HT1080 (cell line): ENCODE results near the gene KCTD21. TPM values are rescaled to one million over a fixed set of nuclear protein-coding genes. Genes with fewer than 3 reads are reported as not detected.

ENCODE experiments used
- DNase-seq: peaks from one replicate; pipeline ENCODE4 v3.0.0-alpha.2; 2015; ENCODE audit warnings: low read depth
- small RNA-seq: library from RNA; depleted of rRNA; stranded (forward); fragments of <200 nt; gene quantifications from one replicate; pipeline ENCODE3, GENCODE V24; 2014
- total RNA-seq: library from RNA; depleted of rRNA; stranded (reverse); fragments of >200 nt; shearing (Covaris generic); gene quantifications from 2 replicates; pipeline ENCODE4 v1.2.3, GENCODE V29; 2014; rRNA removed

KCTD21 gene
- total RNA-seq, 1 experiment from 2014 or later = 7.5 TPM

DNA sequence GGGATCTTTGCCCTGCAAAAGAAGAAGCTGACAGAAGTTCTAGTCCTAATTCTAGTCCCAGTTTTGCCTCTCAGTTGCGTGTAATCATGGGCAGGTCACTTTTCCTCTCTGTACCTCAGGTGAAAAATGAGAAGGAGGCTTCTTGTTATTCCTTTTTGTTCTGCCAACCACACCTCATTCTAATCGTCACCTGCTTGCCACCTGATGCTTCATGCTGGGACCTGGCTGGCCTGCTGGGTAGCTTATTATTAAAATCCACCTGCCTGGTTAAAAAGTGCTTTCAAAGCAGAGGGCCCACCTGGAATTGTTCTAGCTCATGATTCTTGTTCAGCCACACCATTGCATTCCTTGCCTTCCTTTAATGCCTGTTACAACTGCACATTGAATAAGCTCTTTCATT is 40.6 kb downstream of the KCTD21 start:
- DNase-seq = no peak

DNA sequence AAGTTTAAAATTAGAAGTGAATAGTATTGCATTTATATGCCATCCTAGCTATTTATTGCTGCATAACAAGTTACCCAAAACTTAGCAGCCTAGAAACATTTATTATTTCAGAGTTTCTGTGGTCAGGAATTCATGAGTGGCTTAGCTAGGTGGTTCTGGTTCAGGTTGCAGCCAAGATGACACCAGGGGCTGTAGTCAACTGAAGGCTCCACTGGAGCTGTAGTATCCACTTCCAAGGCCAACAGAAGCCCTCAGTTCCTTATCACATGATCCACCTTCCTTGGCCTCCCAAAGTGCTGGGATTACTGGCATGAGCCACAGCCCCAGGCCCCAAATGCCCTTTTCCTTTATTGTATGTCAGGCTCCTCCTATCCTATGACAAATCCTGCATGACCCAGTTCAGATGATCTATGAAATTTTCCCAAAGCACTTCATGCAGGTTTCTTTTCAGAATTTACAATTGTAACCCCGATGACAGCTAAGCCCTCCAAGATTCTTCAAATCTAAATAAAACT is 42.9 kb downstream of the KCTD21 start:
- DNase-seq = no peak

DNA sequence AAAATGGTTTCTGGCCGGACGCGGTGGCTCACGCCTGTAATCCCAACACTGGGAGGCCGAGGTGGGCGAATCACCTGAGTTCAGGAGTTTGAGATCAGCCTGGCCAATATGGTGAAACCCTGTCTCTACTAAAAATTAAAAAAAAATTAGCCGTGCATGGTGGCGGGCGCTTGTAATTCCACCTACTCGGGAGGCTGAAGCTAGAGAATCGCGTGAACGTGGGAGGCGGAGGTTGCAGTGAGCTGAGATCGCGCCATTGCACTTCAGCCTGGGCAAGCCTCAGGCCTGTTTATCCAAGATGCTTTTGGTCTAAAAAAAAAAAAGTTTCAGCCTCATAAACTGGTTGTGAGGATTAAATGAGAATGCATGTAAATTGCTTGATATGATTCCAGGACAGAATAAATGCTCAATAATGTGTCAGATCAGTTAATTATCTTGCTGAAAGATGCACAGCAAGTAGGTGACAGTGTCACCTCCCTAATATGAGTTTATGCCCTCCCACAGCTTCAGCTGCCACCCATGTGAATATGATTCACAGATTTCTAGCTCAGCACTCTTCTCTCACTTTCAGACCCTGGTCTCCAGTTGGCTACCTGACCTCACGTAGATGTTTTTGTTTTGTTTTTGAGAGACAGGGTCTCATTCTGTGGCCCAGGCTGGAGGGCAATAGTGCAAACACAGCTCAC is 47.9 kb downstream of the KCTD21 start:
- DNase-seq = no peak

DNA sequence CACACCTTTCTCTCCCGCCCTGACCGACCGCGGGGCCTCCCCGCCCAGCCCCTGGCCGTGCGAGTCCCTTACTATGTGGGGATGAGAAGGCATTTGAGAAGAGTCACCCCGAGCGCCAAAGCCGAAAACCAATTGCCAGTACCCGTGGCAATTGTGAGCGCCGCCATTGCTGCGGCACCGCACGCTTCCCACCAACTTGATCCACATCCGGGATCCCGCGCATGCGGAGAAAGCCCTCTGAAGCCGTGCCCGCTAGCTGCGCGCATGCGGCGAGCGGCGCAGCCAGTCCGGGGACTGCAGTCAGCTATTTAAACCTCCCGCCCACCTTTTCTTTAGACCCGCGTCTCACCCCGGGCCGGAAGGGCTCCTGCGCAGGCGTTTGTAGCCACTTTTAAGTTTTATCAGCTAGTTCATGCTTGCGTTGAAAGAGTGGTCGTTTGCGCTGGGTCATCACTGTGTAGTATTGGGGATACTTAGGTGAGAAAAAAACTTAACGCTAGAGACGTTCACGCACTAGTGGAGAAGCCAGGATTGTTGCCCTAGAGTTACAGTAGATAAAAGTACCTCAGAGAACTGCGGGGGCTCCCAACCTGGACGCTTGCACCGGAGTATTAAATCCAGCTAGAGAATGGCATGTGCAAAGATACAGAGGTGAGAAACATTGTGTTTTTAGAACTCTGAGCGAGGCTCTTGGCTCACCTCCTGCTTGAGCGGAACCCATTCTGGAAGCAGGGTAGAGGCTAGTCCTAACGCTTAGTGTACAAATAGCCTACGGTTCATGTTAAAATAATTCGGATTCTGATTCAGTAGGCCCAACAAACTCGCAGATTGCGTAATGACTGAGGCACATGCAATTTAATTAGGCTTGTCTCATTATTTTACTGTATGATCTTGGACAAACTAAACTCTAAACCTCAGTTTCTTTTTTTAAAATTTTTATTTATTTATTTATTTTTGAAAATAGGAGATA is 48.7 kb downstream of the KCTD21 start, which contains the start of gene ALG8:
Gene ALG8, minus strand, starts transcription at position 205 of the 970 bp plus-strand sequence. Its CDS starts 38 bp downstream, at position 167.
- DNase-seq = peak; percentile 92

DNA sequence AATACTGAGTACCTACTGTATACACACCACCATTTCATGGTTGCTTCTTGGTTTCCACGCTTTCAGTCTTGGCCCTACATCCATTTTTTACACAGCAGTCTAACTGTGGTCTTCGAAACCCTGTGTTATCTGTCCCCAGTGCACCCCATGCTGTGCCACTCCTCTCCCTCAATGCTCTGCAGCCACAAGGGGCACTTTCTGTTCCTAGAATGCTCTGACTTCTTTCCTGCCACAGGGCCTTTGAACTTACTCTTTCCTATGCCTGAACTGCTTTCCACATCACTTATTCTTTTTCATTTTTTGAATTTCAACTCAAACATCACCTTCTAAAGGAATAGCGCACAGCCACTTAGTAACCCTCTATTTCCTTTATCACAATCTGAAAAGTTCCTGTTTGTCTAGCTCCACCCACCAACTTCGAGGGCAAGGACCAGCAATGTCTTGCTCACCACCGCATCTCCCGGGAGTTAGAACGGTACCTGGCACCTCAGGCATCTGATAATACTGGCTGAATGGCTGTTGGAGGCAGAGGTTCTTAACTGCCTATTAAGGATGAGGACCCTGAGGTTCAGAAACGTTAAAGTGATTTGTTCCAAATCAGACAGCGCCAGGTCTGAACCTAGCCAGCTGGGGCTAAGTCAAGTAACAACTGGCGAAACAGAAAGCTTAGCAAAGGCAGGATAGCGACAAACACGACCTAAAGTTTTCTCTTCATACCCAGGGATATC is 49.6 kb downstream of the KCTD21 start:
- peak; percentile 41 for DNase-seq

DNA sequence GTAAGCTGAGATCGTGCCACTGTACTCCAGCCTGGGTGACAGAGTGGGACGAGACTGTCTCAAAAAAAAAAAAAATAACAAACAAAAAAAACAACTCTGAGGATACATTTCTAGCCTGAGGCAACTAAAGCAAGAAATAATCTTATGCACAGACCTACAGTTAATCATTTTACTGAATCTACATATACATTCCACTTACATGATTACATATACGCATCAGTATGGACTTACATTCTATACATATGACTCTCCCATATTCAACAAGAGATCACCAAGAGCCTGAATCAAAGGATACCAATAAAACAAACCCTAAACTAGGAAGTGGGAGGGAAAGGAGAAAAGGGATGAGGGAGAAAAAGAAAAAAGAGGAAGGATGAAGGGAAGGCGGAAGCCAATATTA is 50.1 kb downstream of the KCTD21 start:
- peak; percentile 5 for DNase-seq

DNA sequence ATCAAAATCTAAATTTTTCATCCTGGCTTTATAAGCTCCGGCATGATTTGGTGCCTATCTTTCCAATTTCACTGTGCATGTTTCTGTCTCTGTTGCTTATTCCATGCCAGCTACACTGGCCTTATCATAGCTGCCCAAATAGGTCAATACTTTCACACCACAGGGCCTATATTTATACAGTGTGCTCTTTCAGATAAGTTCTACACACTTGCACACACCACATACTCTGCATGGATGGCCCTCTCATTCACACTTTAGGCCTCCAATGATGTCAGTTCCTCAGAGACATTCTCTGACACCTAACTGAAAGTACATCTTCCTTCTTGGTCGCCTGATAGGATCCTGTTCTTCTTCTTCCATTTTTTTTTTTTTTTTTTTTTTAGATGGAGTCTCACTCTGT is 56.0 kb downstream of the KCTD21 start:
- no peak for DNase-seq

DNA sequence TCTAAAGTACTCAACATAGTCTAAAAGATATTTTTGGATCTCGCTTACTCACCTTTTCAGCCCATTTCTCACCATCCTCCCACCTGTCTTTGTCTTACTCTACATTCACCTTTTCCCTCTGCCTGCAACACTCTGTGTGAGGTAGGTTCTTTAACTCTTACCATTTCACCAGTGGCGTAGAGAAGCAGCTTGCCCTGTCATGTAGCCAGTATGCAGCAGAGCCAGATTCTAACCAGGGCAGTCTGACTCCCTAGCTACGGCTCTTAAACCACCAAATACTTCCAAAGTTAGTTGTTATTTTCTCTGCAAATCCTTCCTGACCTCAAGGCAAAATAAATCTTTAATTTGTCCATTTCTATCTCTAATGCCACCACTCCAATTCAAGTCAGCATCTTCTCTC is 56.5 kb downstream of the KCTD21 start:
- no peak for DNase-seq

DNA sequence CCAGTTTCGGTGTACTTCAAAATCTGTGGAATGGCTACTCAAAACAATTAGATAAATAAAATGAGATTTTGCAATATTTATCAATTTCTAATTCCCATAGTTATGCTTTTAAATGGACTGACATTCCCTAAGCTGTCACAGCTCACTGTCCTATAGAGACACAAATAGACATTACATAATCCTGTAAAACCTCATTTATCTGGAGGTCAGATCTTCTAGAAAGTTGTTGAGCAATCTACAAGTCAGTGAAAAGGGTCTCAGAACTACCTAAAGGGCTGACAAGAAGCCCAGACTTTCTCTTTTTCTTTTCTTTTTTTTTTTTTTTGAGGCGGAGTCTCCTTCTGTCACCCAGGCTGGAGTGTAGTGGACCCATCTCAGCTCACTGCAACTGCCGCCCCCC is 61.0 kb downstream of the KCTD21 start:
- no peak for DNase-seq

Small RNA genes within 50 kb of the gene (small RNA-seq; reads per million reads assigned to genes)
- not detected for gene RNU6-126P

Other genes with a start within 250 kb of the KCTD21 start
- gene INTS4, start 194.0 kb downstream of the KCTD21 start, total RNA-seq = 31.0 and 37.7 TPM in 2 replicates
- gene KCTD14, start 165.3 kb downstream of the KCTD21 start, total RNA-seq = 15.0 and 20.1 TPM in 2 replicates
- not detected in 2 replicates for gene THRSP, start 124.8 kb downstream of the KCTD21 start, total RNA-seq
- 244 and 279 TPM in 2 replicates for gene NDUFC2, start 108.8 kb downstream of the KCTD21 start, total RNA-seq
- 39.2 and 56.8 TPM in 2 replicates for gene ALG8, start 49.0 kb downstream of the KCTD21 start, total RNA-seq
- gene USP35, start 293 bp upstream of the KCTD21 start, total RNA-seq = 5.3 and 5.9 TPM in 2 replicates
- gene GAB2, start 229.2 kb upstream of the KCTD21 start, total RNA-seq = 1.5 and 1.9 TPM in 2 replicates